Stimulated activated CD4-positive, alpha-beta T cell treated with anti-CD3 and anti-CD28 coated beads, Interleukin-4, amount 100 ng/mL, for 24 hours (primary cell): ENCODE data around the gene IL13RA2.

Experiments used
- DNase-seq: peaks from one replicate; pipeline ENCODE4 v3.0.0-alpha.2; 2020

The IL13RA2 gene

GRCh38 chrX:114985967-114986592 lies 31.3 kb downstream of the IL13RA2 start:
- no peak for DNase-seq

GRCh38 chrX:114976292-114976691 lies 41.1 kb downstream of the IL13RA2 start:
- no peak for DNase-seq

- no peak for DNase-seq
Observed at GRCh38 chrX:114973013-114973412, 44.4 kb downstream of the IL13RA2 start.

- DNase-seq = no peak
Observed at GRCh38 chrX:114970806-114971205, 46.6 kb downstream of the IL13RA2 start.

GRCh38 chrX:114964374-114964773 lies 53.0 kb downstream of the IL13RA2 start:
- DNase-seq = no peak

GRCh38 chrX:114962209-114962608 lies 55.2 kb downstream of the IL13RA2 start:
- no peak for DNase-seq

GRCh38 chrX:114959729-114960128 lies 57.7 kb downstream of the IL13RA2 start:
- DNase-seq = no peak
